Measurements from ENCODE around the gene CKS1B.

CKS1B gene

DNA sequence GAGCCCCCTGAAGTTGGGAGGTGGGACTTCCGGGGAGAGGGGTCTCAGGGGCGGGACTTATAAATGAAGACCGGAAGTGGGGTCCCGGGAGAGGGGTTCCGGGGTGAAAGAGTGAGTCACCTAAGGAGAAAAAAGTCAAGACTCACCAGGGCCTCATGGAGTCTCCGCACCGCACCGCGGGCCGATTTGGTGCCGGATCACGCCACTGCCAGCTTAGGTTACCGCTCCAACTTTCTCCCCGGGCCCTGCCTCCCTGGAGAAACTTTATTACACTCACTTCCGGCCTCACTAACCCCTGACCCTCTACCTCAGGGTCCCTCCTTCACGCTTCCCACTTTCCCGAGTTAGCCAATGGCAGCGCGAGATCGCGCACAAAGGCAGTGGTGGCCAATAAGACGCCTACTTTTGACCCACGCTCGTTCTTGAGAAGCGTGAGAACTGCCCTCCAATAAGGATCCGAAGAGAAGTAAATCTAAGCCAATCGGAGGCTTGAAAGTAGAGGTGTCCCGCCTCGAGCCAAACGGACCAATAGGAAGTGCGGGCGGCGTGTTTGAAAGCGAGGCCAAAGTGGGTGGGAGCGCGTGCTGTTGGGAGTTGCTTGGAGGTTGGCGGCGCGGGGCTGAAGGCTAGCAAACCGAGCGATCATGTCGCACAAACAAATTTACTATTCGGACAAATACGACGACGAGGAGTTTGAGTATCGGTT is at the start of gene CKS1B:
Gene CKS1B, plus strand, starts transcription at position 580 of the 706 bp plus-strand sequence. Its CDS starts 65 bp downstream, at position 645.
- peak; percentile 88 to 94 (median 92) for DNase-seq

DNA sequence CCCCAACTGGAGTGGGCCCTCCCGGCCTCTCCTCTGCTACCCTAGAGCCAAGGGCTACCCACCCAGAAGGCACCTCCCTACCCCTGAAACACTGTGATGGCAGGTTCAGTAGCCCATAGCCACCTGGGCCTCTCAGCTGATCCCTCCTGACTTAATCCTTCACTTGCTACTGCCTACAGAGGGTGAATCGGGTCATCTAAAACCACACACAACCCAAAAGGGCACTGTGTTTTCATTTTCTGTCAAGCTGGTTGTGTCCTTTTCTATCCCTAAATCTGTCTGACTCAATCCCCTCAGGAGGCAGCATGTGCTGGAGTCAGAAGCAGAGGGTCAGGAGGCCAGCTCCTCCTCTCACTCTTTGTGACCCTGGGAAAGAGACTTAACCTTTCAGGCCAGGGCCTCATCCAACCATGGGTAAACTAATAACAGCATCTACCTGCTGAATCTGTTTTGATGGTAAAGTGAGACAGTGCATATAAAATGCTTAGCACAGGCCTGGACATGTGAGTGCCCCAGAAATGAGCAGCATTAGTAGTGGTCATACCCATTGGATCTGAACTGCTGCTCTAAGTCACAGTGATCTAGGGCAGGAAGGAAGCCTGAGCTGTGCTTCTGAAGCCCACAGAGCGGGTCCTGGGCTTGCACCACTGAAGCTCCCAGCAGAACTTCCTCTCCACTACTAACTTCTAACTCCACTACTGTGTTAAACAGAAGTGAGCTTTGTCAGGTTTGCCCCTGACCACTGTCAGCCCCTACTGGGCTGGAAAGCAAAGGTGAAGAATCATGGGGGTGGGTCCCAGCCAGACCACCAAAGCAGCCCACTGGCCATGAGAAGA is 48.9 kb upstream of the CKS1B start:
- DNase-seq, result no peak

DNA sequence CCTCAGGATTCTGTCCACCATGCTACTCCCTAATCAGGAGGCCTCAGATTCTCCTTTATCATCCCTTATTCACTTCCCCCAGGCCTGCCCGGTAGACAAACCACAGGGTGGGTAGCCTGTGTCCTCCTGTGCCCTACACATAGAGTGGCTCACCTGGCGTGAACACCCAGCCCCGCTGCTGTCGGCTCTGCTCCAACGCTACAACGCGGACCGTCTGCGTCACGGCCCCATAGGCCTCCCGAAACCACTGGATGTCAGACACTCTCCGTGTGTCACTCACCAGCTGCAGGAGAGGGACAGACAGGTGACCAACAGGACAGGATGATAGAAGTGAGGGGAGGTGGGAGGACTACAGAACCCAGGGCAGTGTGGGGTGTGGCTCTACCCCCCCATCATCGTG is 48.3 kb upstream of the CKS1B start:
- DNase-seq, result no peak

DNA sequence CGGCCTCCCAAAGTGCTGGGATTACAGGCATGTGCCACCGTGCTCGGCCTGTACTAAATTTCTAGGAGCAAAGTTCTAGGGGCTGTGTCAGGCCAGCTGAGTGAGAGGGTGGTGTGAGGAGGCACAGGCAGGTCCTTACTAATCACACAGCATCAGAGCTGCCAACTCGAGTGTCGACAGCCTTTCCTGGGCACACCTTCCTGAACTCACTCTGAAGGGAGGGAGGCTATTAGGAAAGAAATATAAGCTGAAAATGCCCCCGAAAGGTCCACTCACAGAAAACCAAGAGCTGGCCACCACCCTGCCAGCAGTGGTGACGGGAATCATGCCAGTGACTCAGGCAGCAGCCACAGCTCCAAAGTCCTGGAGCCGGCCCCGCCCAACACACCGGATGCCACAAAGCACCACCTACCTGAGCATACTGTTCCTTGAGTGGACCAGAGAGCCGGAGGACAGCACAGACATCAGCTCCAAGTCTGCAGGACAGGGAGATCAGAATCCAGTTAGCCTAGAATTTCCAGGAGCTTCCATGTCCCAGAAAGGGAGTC is 42.5 kb upstream of the CKS1B start:
- no peak for DNase-seq

DNA sequence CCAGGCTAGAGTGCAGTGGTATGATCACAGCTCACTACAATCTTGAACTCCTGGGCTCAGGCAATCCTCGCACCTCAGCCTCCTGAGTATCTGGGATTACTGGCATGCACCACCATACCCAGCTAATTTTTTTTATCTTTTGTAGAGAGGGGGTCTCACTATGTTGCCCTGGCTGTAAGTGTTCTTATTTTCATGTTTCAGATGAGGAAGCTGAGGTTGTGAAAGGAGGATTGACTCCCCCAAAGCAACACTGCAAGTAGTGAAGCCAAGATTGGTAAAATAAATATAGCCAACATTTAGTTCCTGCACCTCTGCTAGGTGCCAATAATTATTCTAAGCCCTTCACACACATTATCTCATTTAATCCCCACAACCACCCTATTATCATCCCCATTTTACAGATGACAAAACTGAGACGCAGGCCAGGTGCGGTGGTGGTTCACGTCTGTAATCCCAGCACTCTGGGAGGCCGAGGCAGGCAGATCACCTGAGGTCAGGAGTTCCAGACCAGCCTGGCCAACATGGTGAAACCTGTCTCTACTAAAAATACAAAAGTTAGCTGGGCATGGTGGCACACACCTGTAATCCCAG is 40.0 kb upstream of the CKS1B start:
- DNase-seq, result no peak

DNA sequence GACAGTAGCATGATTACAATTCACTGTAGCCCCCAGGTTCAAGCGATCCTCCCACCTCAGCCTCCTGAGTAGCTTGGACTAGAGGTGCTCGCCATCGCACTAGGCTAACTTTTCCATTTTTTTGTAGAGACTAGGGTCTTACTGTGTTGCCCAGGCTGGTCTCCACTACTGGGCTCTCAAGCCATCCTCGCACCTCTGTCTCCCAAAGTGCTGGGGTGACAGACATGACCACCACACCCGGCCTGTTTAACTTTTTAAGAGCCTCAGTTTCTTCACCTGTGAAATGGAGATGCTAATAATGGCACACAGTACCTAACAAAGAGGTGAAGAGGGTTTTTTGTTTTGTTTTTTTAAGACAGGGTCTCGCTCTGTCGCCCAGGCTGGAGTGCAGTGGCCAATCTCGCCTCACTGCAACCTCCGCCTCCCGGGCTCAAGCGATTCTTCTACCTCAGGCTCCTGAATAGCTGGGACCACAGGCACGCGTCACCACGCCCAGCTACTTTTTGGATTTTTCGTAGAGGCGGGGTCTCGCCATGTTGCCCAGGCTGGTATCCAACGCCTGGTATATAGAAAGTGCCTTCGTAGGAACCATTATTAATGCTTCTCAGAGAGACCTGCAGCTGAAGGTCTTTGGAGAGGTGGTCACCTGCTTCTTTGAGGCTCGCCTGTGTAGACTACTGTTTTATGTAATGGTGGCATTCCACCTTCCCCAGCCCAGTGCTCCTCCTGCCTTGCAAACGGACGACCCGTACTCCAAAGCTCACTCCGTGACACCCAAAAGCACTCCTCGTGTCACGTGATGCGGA is 38.5 kb upstream of the CKS1B start:
- no peak for DNase-seq

DNA sequence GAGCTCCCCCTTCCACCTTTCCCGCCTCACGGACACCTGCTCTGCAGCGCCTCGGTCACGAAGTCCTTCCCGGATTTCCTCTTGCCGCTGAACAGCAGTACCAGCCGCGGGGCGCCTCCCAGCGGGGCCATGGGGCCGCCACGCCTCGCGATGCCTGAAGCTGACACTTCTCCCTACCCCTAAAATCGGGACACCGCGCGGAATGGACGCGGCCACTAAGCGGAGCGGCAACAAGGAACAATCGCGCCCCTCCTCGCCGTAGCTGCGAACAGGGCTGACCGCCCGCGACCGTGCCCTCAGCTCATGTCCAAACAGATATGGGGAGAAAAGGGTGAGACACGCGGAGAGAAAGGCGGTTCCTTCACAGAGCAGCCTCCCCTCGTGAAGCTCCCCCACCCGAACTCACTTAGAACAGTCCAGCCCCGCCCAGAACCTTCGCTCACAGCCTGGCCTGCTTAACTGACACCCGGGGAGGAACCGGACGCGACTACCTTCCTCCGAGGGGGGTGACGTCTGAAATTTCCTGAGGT is 37.9 kb upstream of the CKS1B start, which contains the start of gene PMVK:
Gene PMVK, minus strand, starts transcription at position 165 of the 530 bp plus-strand sequence. Its CDS starts 34 bp downstream, at position 131.
- peak; percentile 83 to 90 (median 88) for DNase-seq

DNA sequence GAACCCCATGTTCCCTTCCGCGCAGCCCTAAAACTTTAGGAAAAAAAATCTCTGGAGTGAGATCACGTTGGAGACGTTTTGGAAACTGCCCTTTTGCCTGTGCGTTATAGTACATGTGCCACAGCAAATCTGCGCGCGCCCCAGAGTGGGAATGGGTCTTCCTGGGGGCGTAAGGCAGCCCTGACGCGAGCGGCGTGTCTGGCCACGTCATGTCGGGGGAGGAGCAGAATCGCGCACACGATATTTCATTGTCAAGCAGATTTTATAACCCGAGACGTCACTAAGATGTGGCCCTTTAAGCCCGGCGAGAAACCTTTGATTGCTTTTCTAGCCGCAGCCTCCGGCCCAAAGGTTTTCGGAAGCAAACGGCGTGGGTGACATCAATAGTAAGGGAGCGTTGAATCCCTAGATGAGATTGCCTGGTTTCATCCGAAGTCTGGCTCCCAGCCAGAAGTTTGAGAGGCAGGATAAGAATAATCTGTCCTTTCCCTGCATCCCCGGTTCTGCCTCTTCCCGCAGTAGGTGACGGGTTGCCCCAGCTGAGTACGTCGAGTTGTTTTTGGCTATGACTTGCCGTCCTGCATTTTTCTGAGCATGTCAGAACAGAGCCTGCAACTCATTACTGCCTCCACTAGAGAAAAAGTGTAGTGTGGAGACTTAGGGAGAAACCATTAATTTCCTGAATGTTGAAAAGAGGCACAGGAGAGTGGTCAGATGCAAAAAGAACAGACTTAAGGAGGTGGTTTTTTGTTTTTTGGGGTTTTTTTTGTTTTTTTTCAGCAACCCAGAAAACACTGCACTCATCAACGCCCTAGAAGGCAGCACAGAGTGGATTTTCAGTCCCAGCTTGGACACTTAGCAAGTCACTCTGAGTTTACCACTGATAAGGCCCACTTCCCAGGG is 37.1 kb upstream of the CKS1B start:
- peak; percentile 83 to 90 (median 88) for DNase-seq

DNA sequence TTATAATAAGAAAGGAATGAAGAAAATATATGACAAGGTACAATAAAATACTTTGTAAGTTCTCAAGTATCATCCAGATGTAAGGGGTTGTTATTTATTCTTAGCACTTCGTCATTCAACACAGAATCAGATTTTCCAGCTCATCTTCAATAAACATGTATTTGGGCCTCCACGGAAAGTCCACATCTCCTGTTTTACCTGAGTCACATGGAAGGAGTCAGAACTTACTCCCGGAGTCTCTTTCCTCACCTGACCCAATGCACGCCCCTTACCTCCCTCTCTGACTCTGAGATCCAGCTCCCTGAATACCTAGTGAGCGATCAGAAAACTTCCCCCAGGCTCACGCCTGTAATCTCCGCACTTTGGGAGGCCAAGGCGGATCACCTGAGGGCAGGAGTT is 36.5 kb upstream of the CKS1B start:
- DNase-seq, result no peak

DNA sequence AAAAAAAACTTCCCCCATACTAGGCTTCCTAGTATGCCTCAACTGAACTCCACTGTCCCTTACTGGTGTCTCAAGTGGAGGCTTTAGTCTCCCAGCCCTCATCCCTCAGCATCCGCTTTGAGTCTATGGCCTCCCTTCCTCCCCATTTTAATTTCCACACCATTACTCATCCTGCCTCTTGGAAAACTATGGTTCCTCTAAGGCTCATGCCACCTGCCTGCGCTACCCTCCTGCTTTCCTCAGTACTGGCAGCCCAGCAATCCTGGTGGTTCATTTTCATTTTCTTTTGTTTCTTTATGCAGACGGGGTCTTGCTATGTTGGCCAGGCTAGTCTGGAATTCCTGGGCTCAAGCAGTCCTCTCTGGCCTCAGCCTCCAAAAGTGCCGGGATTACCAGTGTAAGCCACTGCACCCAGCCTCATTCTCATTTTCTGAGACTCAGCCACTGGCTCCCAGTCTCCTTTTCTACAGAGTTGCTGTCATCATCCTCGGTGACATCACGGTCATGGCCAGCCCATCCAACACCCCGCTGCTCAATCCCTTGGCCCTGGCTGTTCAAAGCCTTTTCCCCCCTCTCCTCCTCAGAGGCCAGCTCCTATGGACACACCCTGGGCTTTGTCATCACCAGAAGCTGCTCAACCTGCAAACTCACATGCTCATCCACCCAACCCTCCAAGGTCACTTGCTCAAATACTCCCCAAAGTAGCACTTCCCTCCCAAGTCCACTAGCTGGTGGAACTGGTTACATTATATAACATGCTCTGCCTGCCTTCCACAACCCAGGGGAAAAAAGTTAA is 35.7 kb upstream of the CKS1B start:
- DNase-seq, result no peak

DNA sequence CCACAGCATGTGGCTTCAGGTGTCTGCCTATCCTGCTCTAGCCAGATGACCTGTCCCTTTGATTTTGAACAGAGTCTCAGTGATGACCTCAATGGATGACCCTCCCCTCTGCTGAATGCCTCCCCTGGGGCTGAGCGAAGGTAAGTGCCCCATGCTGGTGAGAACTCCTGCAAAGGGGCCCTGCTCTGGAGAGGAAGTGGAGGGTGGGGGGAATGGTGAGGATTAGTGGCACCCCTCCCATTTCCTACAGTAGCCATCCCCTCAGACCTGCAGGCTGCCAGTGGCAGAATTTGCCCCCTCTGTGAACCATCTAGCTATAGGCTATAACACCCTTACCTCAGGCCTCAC is 34.3 kb upstream of the CKS1B start:
- no peak for DNase-seq

DNA sequence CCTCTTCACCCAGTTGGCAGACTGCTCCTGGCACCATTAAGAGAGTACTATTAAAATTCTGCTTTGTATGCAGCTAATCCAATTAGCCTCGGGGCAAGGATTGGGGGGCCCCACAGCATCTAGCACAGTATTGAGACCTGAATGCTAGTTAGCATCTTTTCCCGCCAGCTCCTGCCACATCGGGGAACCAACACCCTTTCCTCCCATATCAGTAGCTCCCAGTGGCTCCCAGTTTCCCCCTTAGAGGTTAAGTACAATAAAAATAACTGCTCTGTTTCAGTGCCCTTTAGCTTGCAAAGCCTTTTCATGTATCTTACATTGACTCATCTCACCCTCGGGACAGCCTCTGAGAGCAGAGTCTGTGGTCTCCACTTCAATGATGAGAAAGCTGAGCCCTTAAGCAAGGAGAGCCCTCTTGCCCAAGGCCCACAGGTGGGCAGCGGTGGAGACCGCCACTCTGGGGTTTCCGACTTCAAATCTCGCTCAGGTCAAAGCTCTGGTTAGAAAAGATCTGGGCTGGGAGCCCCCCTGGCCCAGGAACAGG is 33.8 kb upstream of the CKS1B start:
- DNase-seq, result no peak

DNA sequence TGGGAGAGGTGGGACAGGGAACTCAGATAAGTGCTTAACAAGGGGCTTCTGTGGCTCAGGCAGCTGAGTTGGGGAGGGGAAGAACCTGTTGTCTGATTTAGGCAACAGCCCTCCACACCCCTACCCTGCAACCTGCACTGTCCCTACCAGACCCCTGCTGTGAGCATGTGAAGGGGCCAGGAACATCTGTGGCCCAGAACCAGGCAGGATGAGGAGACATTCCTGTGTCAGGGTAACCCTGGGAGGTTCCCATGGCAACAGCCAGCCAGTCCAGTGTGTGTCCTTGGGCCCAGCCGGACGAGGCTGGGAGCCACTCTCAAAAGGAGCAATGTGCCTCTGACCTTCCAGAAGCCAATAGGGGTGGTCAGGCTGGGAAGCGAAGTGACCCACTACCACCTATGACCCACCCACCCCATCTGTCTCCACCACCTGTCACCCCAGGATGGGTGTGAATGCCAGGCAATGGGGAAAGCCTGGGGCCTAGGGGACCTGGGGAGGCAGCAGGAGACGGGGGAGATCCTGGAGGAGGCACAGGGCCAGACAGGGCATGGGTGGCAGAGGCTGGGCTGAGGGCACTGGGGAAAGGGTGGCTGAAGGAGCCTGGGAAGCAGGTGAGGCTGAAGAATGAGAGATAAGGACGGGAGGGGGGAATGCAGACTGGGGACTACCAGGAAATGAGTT is 33.0 kb upstream of the CKS1B start:
- DNase-seq, result no peak

DNA sequence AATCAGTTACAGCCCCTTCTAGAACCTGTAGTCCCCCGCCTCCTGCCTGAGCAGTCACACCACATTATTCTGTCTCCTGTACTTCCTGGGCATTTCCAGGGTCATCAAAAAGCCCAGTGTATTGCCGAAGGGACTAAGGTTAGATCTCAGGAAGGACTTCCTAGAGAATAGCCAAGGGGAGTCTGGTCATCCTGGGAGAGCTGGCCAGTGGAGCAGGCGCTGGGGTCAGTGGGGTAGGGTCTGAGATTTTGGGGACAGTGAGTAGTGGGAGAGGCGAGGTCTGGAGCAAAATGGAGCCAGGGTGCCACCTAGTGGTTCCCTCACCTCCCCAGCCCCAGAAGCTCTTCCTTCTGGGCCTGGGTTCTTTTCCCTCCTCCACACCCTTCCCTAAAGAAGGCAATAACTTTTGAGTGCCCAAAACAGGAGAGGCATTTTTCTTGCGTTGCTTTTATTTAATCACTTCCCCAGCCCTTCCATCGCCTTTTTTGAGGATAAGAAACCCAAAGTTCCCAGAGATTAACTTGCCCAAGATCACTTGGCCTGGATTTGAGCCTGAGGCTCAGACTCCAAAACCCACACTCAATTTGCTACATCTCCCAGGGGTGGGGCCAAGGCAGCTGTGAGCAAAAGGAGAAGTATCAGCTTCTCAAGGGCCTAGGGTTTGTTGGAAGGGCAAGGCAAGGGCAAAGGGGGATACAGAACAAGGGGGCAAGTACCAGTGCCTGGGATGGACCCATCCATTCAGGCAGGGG is 30.7 kb upstream of the CKS1B start:
- DNase-seq, result no peak

DNA sequence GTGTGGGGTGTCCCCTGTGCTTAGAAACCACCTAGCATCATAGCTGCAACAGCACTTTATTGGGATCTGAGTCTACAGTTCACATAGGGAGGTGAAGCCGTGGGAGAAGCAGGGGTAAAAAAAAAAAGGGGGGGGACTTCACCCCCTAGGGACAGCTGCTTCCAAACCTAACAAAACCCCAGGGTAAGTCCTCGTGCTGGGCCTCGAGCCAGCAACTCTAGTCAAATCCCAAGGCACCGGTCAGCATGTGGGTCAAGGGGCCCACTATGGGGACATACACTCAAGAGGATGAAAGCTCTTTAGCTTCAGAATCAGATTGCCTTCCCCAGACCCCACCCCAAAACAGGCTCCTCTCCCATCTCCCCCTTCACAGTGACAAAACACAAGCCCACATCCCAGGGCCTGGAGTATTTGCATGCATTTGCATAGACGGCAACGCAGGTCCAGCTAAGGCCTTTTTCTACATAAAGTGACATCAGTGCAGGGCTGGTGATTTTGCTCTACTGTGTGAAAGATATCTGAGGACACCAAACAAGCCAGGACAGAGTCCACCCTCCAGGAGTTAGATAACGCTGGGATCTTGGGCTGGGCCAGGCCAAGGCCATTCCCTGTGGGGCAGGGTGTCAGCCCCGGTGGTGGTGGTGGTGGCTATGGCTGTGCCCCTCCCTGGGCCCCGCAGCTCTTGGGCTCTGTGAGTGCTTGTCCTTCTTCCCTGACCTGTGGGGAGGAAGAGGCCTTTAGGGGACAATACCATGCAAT is 29.9 kb upstream of the CKS1B start:
- no peak for DNase-seq

DNA sequence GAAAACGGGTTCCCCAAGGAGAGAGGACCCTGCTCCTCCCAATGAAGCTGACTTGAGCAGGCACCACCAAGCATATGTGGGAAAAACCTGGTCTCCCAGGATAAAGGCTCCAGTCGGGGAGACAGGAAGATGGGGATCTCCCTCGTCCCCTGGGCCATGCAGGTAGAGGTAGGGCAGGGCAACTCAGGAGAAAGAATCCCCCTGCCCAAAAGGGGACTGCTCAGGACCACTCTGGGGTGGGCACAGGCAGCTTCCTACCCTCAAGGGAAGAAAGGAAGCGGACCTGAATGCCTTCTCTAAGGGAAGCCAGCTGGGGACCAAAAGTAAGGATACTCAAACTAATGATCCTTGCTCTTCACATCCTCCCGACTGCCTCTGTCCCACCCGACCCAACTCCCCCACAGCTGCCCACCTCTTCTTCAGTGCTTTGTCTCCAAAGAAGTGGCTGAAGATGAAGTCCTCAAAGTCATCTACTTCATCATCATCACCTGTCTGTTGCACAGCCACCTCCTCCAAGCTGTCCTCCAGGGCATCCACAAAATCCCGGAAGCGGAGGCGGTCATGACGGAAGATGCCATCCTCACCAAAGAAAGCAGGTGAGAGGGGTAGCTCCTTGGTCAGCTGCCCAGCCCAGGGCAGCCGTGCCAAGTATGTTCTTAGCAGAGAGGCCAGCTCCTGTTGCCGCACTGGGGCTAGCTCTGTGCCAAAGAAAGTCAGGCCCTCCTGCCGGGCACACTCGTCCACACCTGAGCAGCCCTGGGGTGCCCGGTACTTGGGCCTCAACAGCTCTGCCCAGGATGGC is 29.1 kb upstream of the CKS1B start:
- no peak for DNase-seq
